HG03571 (cell line): ENCODE measurements around the gene AKIRIN1.
"Not testable (repeated sequence)": the region's sequence is repeated elsewhere in the genome, so short reads cannot be mapped to it uniquely, and the experiment has no call there.

Source experiments
- ATAC-seq: cut with Tn5 transposase; IDR thresholded peaks from one replicate; pipeline ENCODE4 v1.9.1; 2021; ENCODE audit not compliant: unreplicated experiment

The AKIRIN1 gene

DNA sequence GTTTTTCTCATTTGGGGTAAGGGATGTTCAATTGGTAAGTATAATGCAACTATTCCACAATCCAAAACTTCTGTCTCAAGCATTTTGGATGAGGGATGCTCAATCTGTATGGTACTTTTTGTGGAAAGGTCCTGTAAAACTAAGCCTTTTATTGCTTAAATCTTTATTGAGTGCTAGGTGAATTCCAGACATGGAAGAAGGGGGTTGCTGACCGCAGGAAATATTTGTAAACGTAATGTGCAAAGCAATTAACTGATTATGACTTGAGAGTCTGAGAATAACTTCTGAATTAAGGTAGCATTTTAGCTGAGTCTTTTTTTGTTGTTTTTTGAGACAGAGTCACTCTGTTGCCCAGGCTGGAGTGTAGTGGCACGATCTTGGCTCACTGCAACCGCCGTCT, 3.1 kb downstream of the AKIRIN1 start:
- ATAC-seq: no peak

DNA sequence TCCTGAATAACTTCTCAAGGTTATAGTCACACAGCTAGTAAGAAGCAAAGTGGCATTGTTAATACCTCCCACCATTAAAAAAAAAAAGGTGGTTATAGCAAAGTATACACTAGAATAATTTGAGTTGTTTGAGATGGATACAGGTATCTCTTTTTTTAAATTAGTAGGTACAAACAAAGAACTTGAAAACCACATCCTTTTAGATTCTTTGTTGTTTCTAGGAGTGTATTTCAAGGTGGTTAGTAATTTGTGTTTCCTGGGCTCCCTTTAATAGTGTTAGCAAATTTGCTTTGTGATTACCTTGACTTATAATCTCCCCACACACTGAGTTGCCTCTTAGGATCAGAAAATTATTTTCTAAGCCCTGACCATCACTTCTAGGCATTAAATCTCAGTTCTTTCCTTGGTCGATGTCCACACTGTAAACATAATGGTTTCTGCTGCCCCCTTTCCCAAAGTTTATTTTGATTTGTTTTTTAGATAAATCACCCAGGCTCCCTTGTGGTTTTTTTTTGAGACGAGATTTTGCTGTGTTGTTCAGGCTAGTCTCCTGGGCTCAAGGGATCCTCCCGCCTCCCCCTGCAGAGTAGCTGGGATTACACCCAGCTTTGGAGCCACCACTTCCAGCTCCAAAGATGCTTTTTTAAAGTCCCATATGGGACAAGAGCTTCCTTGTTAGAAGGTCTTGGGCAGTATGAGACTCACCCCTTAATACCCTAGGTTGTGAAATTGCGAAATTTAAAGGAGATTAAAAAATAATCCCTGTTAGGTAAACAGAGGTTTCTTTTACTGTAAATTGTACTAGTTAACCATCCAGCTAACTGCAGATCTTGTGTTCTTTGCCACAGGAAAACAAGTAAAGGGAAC, 6.2 kb downstream of the AKIRIN1 start:
- no peak for ATAC-seq

- no peak for ATAC-seq
Observed at GRCh38 chr1:38997901-38998190, 6.8 kb downstream of the AKIRIN1 start.

- ATAC-seq: no peak
Observed at GRCh38 chr1:39001516-39002421, 10.7 kb downstream of the AKIRIN1 start.

GRCh38 chr1:39003281-39003680, 12.2 kb downstream of the AKIRIN1 start:
- no peak for ATAC-seq

DNA sequence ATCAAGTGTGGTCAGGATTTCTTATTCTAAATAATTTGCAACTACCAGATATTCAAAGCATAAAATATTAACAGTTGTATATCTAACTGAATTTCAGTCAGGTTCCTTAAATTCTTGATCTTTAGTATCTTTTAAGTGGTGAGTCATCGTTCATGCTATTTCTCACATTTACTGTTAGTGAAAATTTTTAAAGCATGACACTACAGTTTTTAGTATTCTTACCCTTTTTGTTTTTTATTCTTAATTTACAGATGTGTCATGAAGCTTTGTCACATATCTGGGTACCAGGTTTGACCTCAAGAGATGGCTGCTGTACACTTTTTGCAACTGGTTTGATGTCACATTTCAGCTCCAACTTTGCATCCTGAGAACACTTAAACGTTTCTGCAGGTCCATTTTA, 12.7 kb downstream of the AKIRIN1 start:
- ATAC-seq: no peak

GRCh38 chr1:39006287-39006686, 15.2 kb downstream of the AKIRIN1 start:
- no peak for ATAC-seq

- no peak for ATAC-seq
Observed at GRCh38 chr1:39006726-39007645, 15.9 kb downstream of the AKIRIN1 start.

DNA sequence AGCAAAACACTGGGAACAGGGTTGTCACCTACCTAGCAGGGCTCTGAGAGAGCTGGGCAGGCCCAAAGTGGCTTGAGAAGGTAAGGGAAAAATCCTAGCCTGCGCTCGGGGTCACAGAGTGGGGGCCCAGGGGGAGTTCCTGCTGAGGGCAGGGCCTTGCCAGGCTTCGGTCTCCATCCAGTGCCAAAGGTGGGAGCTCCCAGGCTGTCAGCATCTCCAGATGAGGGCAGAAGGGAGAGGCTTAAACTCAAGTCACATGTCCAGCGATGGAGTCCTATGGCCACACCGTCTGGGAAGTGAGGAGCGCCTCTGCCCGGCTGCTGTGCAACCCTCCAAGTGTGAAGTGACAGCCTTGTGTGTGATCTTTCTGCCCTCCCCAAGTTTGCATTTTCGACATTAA, 23.9 kb downstream of the AKIRIN1 start:
- ATAC-seq: not testable (repeated sequence)

- ATAC-seq: no peak
Observed at GRCh38 chr1:39016604-39017171, 25.6 kb downstream of the AKIRIN1 start.

GRCh38 chr1:39017266-39017665, 26.2 kb downstream of the AKIRIN1 start:
- no peak for ATAC-seq

- not testable (repeated sequence) for ATAC-seq
Observed at GRCh38 chr1:39020494-39020893, 29.4 kb downstream of the AKIRIN1 start.

GRCh38 chr1:39021426-39021825, 30.4 kb downstream of the AKIRIN1 start:
- no peak for ATAC-seq

- no peak for ATAC-seq
Observed at GRCh38 chr1:39023140-39023539, 32.1 kb downstream of the AKIRIN1 start.

DNA sequence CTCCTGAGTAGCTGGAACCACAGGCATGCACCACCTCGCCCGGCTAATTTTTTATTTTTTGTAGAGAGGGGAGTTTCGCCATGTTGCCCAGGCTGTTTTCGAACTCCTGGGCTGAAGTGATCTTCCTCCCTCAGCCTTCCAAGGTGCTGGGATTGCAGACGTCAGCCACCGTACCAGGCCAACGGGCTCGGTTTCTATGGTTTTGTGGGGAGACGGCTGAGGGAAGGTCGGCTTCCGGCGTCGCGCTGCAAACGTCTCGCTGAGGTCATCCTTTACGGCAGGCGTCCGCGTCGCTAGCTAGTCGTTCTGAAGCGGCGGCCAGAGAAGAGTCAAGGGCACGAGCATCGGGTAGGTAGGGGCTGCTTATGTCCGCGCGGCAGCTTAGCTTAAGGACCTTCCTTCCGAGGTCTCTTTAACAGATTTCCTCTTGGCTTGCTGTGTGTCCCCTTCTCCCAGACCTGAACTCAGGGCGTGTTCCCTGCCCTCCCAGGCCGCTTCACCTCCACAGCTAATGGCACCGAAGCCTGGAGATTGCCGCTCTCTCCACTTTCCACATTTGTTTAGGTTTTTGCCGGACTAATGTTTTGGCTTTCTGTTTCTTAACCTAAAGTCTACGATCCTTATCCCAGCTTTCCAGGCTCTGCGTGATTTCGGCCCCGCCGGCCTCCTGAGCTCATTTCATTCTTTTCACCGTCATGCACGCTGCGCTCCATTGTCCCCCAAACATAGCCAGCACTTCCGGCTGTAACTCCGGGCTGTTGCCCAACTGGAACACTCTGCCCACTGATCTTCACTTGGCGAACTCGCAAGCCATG, 35.2 kb downstream of the AKIRIN1 start, which contains the start of gene NDUFS5:
Gene NDUFS5, plus strand, starts transcription at position 300 of the 815 bp plus-strand sequence. CDS start 2,375 bp downstream, outside the sequence.
- ATAC-seq: peak; percentile 85

DNA sequence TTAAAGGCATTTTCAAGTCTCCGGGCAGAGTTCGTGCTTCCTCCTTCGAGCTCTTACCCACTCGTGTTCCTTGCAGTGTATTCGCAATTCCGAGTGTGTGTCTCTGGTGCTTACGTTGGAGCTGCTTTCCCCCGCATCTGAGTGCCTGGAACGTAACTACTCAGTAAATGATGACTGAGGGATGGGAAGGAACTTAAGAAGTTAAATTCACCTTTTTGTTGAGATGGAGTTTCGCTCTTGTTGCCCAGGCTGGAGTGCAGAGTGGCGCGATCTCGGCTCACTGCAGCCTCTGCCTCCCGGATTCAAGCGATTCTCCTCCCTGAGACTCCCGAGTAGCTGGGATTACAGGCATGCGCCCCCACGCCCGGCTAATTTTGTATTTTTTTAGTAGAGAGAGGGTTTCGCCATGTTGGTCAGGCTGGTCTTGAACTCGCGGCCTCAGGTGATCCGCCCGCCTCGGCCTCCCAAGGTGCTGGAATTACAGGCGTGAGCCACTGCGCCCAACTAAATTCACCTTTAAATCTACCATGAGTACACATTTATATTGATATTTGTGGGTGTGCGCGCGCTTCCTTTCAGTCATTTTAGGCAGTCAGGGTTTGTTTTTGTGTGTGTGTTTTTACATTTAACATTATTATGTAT, 35.9 kb downstream of the AKIRIN1 start:
- no peak for ATAC-seq

GRCh38 chr1:39034114-39034654, 43.1 kb downstream of the AKIRIN1 start:
- ATAC-seq: no peak

DNA sequence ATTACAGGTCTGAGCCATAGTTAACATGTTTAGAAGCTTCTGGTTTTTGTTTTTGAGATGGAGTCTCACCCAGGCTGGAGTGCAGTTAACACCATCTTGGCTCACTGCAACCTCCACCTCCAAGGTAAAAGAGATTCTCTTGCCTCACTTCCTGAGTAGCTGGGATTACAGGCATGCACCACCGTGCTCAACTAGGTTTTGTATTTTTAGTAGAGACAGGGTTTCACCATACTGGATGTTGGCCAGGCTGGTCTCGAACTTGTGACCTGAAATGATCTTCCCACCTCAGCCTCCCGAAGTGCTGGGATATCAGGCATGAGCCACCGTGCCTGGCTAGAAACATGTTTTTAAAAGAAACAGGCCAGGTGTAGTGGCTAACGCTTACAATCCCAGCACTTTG, 45.6 kb downstream of the AKIRIN1 start:
- no peak for ATAC-seq

GRCh38 chr1:39043513-39043912, 52.4 kb downstream of the AKIRIN1 start:
- no peak for ATAC-seq
